Prostate gland (tissue), 2 donors: ENCODE measurements around the gene EIF4A3. TPM values are rescaled to one million over a fixed set of nuclear protein-coding genes. Genes with fewer than 3 reads are reported as not detected.

ENCODE experiments used
- DNase-seq: peaks from one replicate; pipeline ENCODE4 v3.0.0-alpha.2; 2019; ENCODE audit warnings: low spot score
- H3K27ac ChIP-seq, 2 donors: fragments of 200-600 bp; sonication (generic); 2 replicates each; pipeline ENCODE4 v1.5.1; 2017 to 2019
- H3K27me3 ChIP-seq: fragments of 200-600 bp; sonication (generic); replicated peaks from 2 replicates; pipeline ENCODE4 v1.5.1; 2019; ENCODE audit not compliant: insufficient read depth
- H3K36me3 ChIP-seq, 2 donors: fragments of 200-600 bp; sonication (generic); 1 replicate in 1 of 2; 2 replicates in 1 of 2; pipeline versions ENCODE4 v1.5.1 to v1.8.1; 2017 to 2019
- H3K4me1 ChIP-seq: fragments of 200-600 bp; sonication (generic); replicated peaks from 2 replicates; pipeline ENCODE4 v1.5.1; 2019
- H3K4me3 ChIP-seq, 2 donors: fragments of 200-600 bp; sonication (generic); 2 replicates each; pipeline ENCODE4 v1.5.1; 2017 to 2019
- H3K9me3 ChIP-seq: fragments of 200-600 bp; sonication (generic); 2 replicates; pipeline ENCODE4 v1.5.1; 2017
- CTCF ChIP-seq, 4 experiments: fragments of 200-600 bp in 2 of 4; fragments of 450-650 bp in 2 of 4; sonication (generic) in 2 of 4; IDR thresholded peaks; 1 replicate in 3 of 4; 2 replicates in 1 of 4; pipeline ENCODE4 v1.5.1; 2016 to 2019; ENCODE audit warnings: antibody characterized with exemption in 4 of 4, mild to moderate bottlenecking in 2 of 4, moderate library complexity in 2 of 4
- POLR2A ChIP-seq: fragments of 450-650 bp; IDR thresholded peaks from one replicate; pipeline ENCODE4 v1.6.1; 2016; ENCODE audit warnings: antibody characterized with exemption, mild to moderate bottlenecking
- POLR2AphosphoS5 ChIP-seq: sonication (generic); formaldehyde crosslinking; IDR thresholded peaks from one replicate; pipeline ENCODE4 v1.6.1; 2017; ENCODE audit warnings: antibody characterized with exemption
- WGBS: methylation state at CpG from one replicate; pipeline ENCODE4 v1.1.5; 2018; 5-methylcytosine and 5-hydroxymethylcytosine counted together
- intact Hi-C: fragments of 100-400 bp; cut with DNase I; formaldehyde crosslinking; loops from one replicate; pipeline ENCODE4 v1.14.2; 2022
- total RNA-seq, 2 donors: library from RNA; depleted of rRNA; stranded (reverse); fragments of >200 nt; gene quantifications; one replicate each; pipeline ENCODE4 v1.1.0, GENCODE V29; 2016

Gene EIF4A3
- total RNA-seq, 2 donors from 2014 or later: 69.7 to 72.9 TPM

- H3K4me1 ChIP-seq: peaks cover 3% of the 10 kb centered on the region
- no peak overlapping the region for H3K4me3 ChIP-seq
- intact Hi-C loops: loop anchor here (5.0 kb wide), 1 partner anchor 62 kb away; the partner anchor contains the start of genes CCDC40 and TBC1D16
- H3K36me3 ChIP-seq: no peaks in the 10 kb centered on the region
- TF ChIP-seq POLR2A (no peak), CTCF (IDR thresholded peaks at IDR 0.05) (no peak), POLR2AphosphoS5 (no peak)
- DNase-seq: no peak
- H3K9me3 ChIP-seq: no peaks in the 10 kb centered on the region
- H3K27ac ChIP-seq: no peak overlapping the region
- no peaks in the 10 kb centered on the region for H3K27me3 ChIP-seq
- WGBS: 89% methylated on average over 27 of the region's 27 CpGs
Observed at GRCh38 chr17:80099291-80100034, 47.5 kb downstream of the EIF4A3 start.

GRCh38 chr17:80097844-80098691 is 48.9 kb downstream of the EIF4A3 start:
- intact Hi-C loops: no loop called here
- 91% methylated on average over 23 of the region's 23 CpGs for WGBS
- no peak for DNase-seq

GRCh38 chr17:80097127-80097621 is 49.8 kb downstream of the EIF4A3 start:
- no peak overlapping the region for H3K4me3 ChIP-seq
- DNase-seq: no peak
- 89% methylated on average over 17 of the region's 17 CpGs for whole genome bisulfite sequencing
- no peak overlapping the region for H3K27ac ChIP-seq
- H3K4me1 ChIP-seq: no peaks in the 10 kb centered on the region
- H3K36me3 ChIP-seq: no peaks in the 10 kb centered on the region
- no peaks in the 10 kb centered on the region for H3K9me3 ChIP-seq
- intact Hi-C loops: no loop called here
- no peak for TF ChIP-seq POLR2AphosphoS5
- no peak for TF ChIP-seq POLR2A
- TF ChIP-seq CTCF (IDR thresholded peaks at IDR 0.05): no peak
- no peaks in the 10 kb centered on the region for H3K27me3 ChIP-seq

More at GRCh38 chr17:80097844-80098691, 48.9 kb downstream of the EIF4A3 start:
- H3K36me3 ChIP-seq: no peaks in the 10 kb centered on the region
- no peaks in the 10 kb centered on the region for H3K9me3 ChIP-seq
- H3K4me1 ChIP-seq: no peaks in the 10 kb centered on the region
- no peak overlapping the region for H3K4me3 ChIP-seq
- TF ChIP-seq POLR2A (no peak), CTCF (IDR thresholded peaks at IDR 0.05) (no peak), POLR2AphosphoS5 (no peak)
- H3K27me3 ChIP-seq: no peaks in the 10 kb centered on the region
- H3K27ac ChIP-seq: no peak overlapping the region

GRCh38 chr17:80096561-80097021 is 50.3 kb downstream of the EIF4A3 start:
- TF ChIP-seq POLR2A (no peak), CTCF (IDR thresholded peaks at IDR 0.05) (no peak), POLR2AphosphoS5 (no peak)
- Histone ChIP-seq H3K4me1 (no peaks in the 10 kb centered on the region), H3K36me3 (no peaks in the 10 kb centered on the region), H3K27me3 (no peaks in the 10 kb centered on the region), H3K9me3 (no peaks in the 10 kb centered on the region), H3K27ac (no peak overlapping the region), H3K4me3 (no peak overlapping the region)
- no peak for DNase-seq
- intact Hi-C loops: no loop called here
- 61% methylated on average over 12 of the region's 12 CpGs for WGBS
